OCI-LY1 (cell line): Measurements from ENCODE around the gene PCSK7.

Source experiments
- H2AFZ ChIP-seq: fragments of 200-600 bp; sonication (generic), shearing (Covaris generic); 2 replicates; pipeline ENCODE4 v1.6.0; 2014; ENCODE audit warnings: antibody characterized with exemption, mild to moderate bottlenecking, low read length
- H3F3A ChIP-seq: fragments of 200-600 bp; sonication (generic), shearing (Covaris generic); 2 replicates; pipeline ENCODE4 v1.6.0; 2014; ENCODE audit warnings: mild to moderate bottlenecking, antibody characterized with exemption, low read length, moderate library complexity; ENCODE audit not compliant: insufficient read depth
- H3K27ac ChIP-seq: fragments of 200-600 bp; sonication (generic); 2 replicates; pipeline ENCODE4 v1.5.1; 2014; ENCODE audit warnings: low read length, mixed run types, mild to moderate bottlenecking, low read depth; ENCODE audit not compliant: poor library complexity, severe bottlenecking
- H3K27me3 ChIP-seq: fragments of 200-600 bp; sonication (generic); 2 replicates; pipeline ENCODE4 v1.6.0; 2014; ENCODE audit warnings: antibody characterized with exemption, mild to moderate bottlenecking, low read length, moderate library complexity; ENCODE audit not compliant: insufficient read depth
- H3K36me3 ChIP-seq: fragments of 200-600 bp; sonication (generic); 2 replicates; pipeline ENCODE4 v1.6.1; 2014; ENCODE audit warnings: mild to moderate bottlenecking, antibody characterized with exemption, low read length, moderate library complexity, mixed read lengths; ENCODE audit not compliant: insufficient read depth
- H3K4me1 ChIP-seq: fragments of 200-600 bp; sonication (generic); 2 replicates; pipeline ENCODE4 v1.5.1; 2014; ENCODE audit warnings: mild to moderate bottlenecking, low read length, moderate library complexity; ENCODE audit not compliant: insufficient read depth, severe bottlenecking
- H3K4me2 ChIP-seq: fragments of 200-600 bp; sonication (generic), shearing (Covaris generic); 2 replicates; pipeline ENCODE4 v1.6.1; 2014; ENCODE audit warnings: low read length
- H3K4me3 ChIP-seq: fragments of 200-600 bp; sonication (generic); 2 replicates; pipeline ENCODE4 v1.5.1; 2014; ENCODE audit warnings: low read length, low read depth, mild to moderate bottlenecking, mixed read lengths; ENCODE audit not compliant: poor library complexity, severe bottlenecking
- H3K79me2 ChIP-seq: fragments of 200-600 bp; shearing (Covaris generic); 2 replicates; pipeline ENCODE4 v1.6.1; 2016; ENCODE audit warnings: mixed run types, low read length, mixed read lengths; ENCODE audit not compliant: insufficient read depth
- H3K9ac ChIP-seq: fragments of 200-600 bp; sonication (generic), shearing (Covaris generic); 2 replicates; pipeline ENCODE4 v1.6.1; 2014; ENCODE audit warnings: mild to moderate bottlenecking, low read length, mixed read lengths
- H3K9me2 ChIP-seq: fragments of 200-600 bp; sonication (generic), shearing (Covaris generic); 2 replicates; pipeline ENCODE4 v1.6.1; 2014; ENCODE audit warnings: low read depth, mild to moderate bottlenecking, low read length, mixed read lengths
- H3K9me3 ChIP-seq: fragments of 200-600 bp; shearing (Covaris generic); 2 replicates; pipeline ENCODE4 v1.6.1; 2014; ENCODE audit warnings: low read length, mixed read lengths
- H4K20me1 ChIP-seq: fragments of 200-600 bp; sonication (generic), shearing (Covaris generic); 2 replicates; pipeline ENCODE4 v1.6.0; 2016; ENCODE audit warnings: mild to moderate bottlenecking, low read length; ENCODE audit not compliant: insufficient read depth
- CTCF ChIP-seq: fragments of 200-600 bp; sonication (generic), shearing (Covaris generic); IDR thresholded peaks from 2 replicates; pipeline ENCODE4 v1.5.1; 2017; ENCODE audit warnings: mild to moderate bottlenecking, antibody characterized with exemption, low read length, moderate library complexity, mixed read lengths
- EZH2 ChIP-seq: fragments of 200-600 bp; sonication (generic), shearing (Covaris generic); IDR thresholded peaks from 2 replicates; pipeline ENCODE4 v1.8.0; 2017; ENCODE audit warnings: borderline replicate concordance, mixed run types, mild to moderate bottlenecking, antibody characterized with exemption, low read length, moderate library complexity, mixed read lengths

The PCSK7 gene

DNA sequence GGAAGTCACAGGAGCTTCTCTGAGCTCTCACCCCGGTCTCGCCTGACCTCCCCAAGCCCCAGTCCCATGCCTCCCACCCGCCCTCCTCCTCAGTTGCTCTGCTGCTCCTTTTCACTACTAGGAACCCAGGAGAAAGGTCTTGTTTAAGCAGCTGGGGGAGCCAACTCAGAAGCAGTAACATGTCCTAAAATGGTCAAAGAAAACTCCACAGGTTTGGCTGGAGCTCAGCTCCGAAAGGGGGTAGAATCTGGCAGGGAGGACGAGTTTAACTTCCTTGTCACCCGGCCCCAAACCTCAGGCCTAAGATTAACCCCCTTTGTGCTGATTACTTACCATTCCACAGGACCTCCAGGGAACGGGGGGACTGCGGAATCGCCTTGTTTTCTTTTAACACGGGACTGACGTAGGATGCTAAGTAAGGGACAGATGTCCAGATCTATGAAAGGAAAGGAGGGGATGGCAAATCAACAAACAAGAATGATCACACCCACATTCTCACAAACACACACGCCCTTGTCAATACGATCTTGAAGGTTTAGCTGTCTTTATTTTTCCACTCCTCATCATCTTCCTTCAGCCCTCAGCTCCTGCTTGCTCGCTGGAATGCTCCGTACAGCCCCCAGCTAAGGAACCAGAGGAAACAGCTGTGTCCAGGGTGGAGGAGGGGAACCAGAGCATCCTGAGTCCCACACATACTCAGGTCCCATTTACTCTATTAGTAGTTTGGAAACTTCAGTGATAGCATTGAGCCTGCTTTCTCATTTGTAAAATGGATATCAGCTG, 13.5 kb downstream of the PCSK7 start:
- Histone ChIP-seq H3K4me2 (no peak overlapping the region), H3F3A (no peaks in the 10 kb centered on the region), H3K9me2 (no peaks in the 10 kb centered on the region), H2AFZ (no peak overlapping the region), H4K20me1 (no peaks in the 10 kb centered on the region), H3K4me1 (no peaks in the 10 kb centered on the region), H3K4me3 (no peak overlapping the region), H3K9me3 (no peaks in the 10 kb centered on the region), H3K36me3 (peaks cover 66% of the 10 kb centered on the region), H3K27ac (no peak overlapping the region), H3K9ac (no peak overlapping the region), H3K27me3 (no peaks in the 10 kb centered on the region), H3K79me2 (no peaks in the 10 kb centered on the region)
- no peak for TF ChIP-seq EZH2
- no peak for TF ChIP-seq CTCF

- no peaks in the 10 kb centered on the region for H3K4me1 ChIP-seq
- no peak for TF ChIP-seq CTCF
- no peak for TF ChIP-seq EZH2
- no peak overlapping the region for H2AFZ ChIP-seq
- H3K9me3 ChIP-seq: no peaks in the 10 kb centered on the region
- H3K9me2 ChIP-seq: no peaks in the 10 kb centered on the region
- H4K20me1 ChIP-seq: no peaks in the 10 kb centered on the region
- no peak overlapping the region for H3K9ac ChIP-seq
- no peak overlapping the region for H3K27ac ChIP-seq
- H3K4me3 ChIP-seq: no peak overlapping the region
- H3K4me2 ChIP-seq: no peak overlapping the region
- H3K79me2 ChIP-seq: no peaks in the 10 kb centered on the region
- H3K27me3 ChIP-seq: no peaks in the 10 kb centered on the region
- no peaks in the 10 kb centered on the region for H3F3A ChIP-seq
- peaks cover 66% of the 10 kb centered on the region for H3K36me3 ChIP-seq
Observed at GRCh38 chr11:117217141-117218084, 14.5 kb downstream of the PCSK7 start.

DNA sequence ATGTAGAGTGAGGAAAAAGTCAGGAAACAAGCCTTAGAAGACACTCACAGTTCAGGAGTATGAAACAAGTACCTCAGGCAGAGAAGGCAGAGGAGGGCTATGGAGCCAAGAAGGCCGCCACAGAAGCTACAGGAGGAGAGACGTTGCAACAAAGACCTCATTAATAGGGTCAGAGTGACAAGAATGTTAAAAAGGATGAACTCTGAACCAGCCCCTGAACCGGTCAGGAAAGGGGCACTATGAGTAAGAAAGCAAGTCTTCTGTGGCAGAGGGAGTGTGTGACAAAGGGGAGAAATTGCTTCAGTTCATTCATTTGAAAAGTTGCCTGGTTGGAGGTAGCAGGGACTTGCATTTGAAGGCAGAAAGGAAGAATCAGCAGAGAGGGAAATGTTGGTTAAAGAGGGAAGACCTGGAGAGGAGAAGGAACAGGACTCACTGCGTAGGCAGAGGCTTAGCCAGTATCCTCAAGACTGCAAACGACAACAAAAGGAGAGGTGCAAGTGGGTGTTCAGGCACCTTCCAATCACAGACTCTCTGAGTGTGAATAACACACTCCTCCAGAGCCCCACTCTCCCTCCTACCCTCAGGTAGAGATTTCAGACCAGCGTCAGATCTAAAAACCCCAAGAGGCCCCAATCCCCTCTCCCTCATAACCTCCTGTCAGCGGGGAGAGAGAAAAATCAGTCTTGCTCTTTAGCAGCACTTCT, 17.3 kb downstream of the PCSK7 start:
- Histone ChIP-seq H3K4me2 (no peak overlapping the region), H3K9ac (no peak overlapping the region), H3K4me3 (no peak overlapping the region), H4K20me1 (no peaks in the 10 kb centered on the region), H3K4me1 (no peaks in the 10 kb centered on the region), H3K27ac (no peak overlapping the region), H3K9me3 (no peaks in the 10 kb centered on the region), H3K9me2 (no peaks in the 10 kb centered on the region), H3K79me2 (no peaks in the 10 kb centered on the region), H3K27me3 (no peaks in the 10 kb centered on the region), H3F3A (no peaks in the 10 kb centered on the region), H3K36me3 (peaks cover 48% of the 10 kb centered on the region), H2AFZ (no peak overlapping the region)
- no peak for TF ChIP-seq CTCF
- no peak for TF ChIP-seq EZH2
